Parathyroid adenoma (tissue), 2 donors: ENCODE measurements around the gene FAM53B.

Experiments
- H2AFZ ChIP-seq: fragments of 300-600 bp; sonication (generic); one replicate; pipeline ENCODE4 v1.7.0; 2017; ENCODE audit warnings: antibody characterized with exemption, mild to moderate bottlenecking
- H3K27ac ChIP-seq: fragments of 300-600 bp; sonication (generic); one replicate; pipeline ENCODE4 v1.7.0; 2017
- H3K27me3 ChIP-seq: fragments of 300-600 bp; sonication (generic); one replicate; pipeline ENCODE4 v1.7.0; 2017; ENCODE audit warnings: low read length; ENCODE audit not compliant: control insufficient read depth, insufficient read depth
- H3K36me3 ChIP-seq: fragments of 300-600 bp; sonication (generic); one replicate; pipeline ENCODE4 v1.7.0; 2017; ENCODE audit warnings: low read length; ENCODE audit not compliant: control insufficient read depth, insufficient read depth
- H3K4me1 ChIP-seq: fragments of 300-600 bp; sonication (generic); one replicate; pipeline ENCODE4 v1.7.0; 2017; ENCODE audit warnings: control low read depth
- H3K4me2 ChIP-seq: fragments of 300-600 bp; sonication (generic); one replicate; pipeline ENCODE4 v1.7.0; 2017; ENCODE audit warnings: low read length
- H3K4me3 ChIP-seq: fragments of 300-600 bp; sonication (generic); one replicate; pipeline ENCODE4 v1.7.0; 2017; ENCODE audit warnings: low read depth, low read length
- H3K79me2 ChIP-seq: fragments of 300-600 bp; sonication (generic); one replicate; pipeline ENCODE4 v1.7.0; 2017; ENCODE audit warnings: control low read depth
- H3K9ac ChIP-seq: fragments of 300-600 bp; sonication (generic); one replicate; pipeline ENCODE4 v1.7.0; 2017; ENCODE audit warnings: mild to moderate bottlenecking
- H3K9me3 ChIP-seq: fragments of 300-600 bp; sonication (generic); one replicate; pipeline ENCODE4 v1.7.0; 2017; ENCODE audit warnings: low read length; ENCODE audit not compliant: control insufficient read depth
- TF ChIP-seq, protein P1 (sequence below): fragments of 300-600 bp; sonication (generic); IDR thresholded peaks from one replicate; pipeline ENCODE4 v1.7.0; 2017; ENCODE audit warnings: antibody characterized with exemption, mild to moderate bottlenecking
- donor health status: primary hyperparathyroidism.

FAM53B gene

DNA sequence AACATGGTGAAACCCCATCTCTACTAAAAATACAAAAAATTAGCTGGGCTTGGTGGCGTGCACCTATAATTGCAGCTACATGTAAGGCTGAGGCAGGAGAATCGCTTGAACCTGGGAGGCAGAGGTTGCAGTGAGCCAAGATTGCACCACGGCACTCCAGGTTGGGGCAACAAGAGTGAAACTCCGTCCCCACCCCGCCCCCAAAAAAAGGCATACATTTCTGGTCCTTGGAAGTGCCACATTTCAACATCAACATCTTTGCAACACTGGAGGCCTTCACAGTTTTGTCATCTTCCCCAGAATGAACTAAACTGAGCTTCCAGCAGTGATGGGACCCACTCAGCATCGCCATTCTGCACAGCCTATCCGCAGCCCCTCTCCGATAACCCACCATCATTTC lies 36.6 kb downstream of the FAM53B start:
- no peak overlapping the region for H3K9ac ChIP-seq
- TF ChIP-seq, protein P1, sequence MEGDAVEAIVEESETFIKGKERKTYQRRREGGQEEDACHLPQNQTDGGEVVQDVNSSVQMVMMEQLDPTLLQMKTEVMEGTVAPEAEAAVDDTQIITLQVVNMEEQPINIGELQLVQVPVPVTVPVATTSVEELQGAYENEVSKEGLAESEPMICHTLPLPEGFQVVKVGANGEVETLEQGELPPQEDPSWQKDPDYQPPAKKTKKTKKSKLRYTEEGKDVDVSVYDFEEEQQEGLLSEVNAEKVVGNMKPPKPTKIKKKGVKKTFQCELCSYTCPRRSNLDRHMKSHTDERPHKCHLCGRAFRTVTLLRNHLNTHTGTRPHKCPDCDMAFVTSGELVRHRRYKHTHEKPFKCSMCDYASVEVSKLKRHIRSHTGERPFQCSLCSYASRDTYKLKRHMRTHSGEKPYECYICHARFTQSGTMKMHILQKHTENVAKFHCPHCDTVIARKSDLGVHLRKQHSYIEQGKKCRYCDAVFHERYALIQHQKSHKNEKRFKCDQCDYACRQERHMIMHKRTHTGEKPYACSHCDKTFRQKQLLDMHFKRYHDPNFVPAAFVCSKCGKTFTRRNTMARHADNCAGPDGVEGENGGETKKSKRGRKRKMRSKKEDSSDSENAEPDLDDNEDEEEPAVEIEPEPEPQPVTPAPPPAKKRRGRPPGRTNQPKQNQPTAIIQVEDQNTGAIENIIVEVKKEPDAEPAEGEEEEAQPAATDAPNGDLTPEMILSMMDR = no peak
- H3K79me2 ChIP-seq = peaks cover 38% of the 10 kb centered on the region
- H3K4me3 ChIP-seq = no peak overlapping the region
- H3K4me2 ChIP-seq = no peak overlapping the region
- peaks cover 77% of the 10 kb centered on the region for H3K4me1 ChIP-seq
- H3K9me3 ChIP-seq = no peaks in the 10 kb centered on the region
- H2AFZ ChIP-seq = no peak overlapping the region
- peak overlapping the region; percentile 100 for H3K27ac ChIP-seq
- H3K36me3 ChIP-seq = no peaks in the 10 kb centered on the region
- no peaks in the 10 kb centered on the region for H3K27me3 ChIP-seq

DNA sequence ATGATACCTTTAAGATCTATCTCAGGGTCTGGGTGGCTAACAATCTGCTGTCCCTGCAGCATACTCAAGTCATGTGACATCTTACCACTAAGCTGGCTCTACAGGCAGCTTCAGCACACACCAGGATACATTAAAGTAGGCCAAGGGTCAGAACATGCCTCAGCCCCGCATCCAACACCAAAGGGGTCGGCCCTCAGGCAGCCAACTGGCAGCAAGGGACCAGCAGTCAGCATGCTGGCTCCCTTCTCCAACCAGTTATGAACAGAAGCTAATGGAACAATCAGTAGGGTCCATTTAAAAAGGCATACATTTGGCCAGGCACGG lies 37.1 kb downstream of the FAM53B start:
- H2AFZ ChIP-seq = no peak overlapping the region
- no peak overlapping the region for H3K4me3 ChIP-seq
- H3K9ac ChIP-seq = no peak overlapping the region
- no peaks in the 10 kb centered on the region for H3K9me3 ChIP-seq
- H3K27ac ChIP-seq = peak overlapping the region; percentile 100
- no peaks in the 10 kb centered on the region for H3K36me3 ChIP-seq
- TF ChIP-seq, protein P1 = no peak
- H3K27me3 ChIP-seq = no peaks in the 10 kb centered on the region
- H3K4me1 ChIP-seq = peaks cover 82% of the 10 kb centered on the region
- H3K4me2 ChIP-seq = no peak overlapping the region
- H3K79me2 ChIP-seq = peaks cover 36% of the 10 kb centered on the region

- Histone ChIP-seq H3K4me3 (no peak overlapping the region), H3K27me3 (no peaks in the 10 kb centered on the region), H3K9me3 (no peaks in the 10 kb centered on the region), H2AFZ (no peak overlapping the region), H3K4me1 (peaks cover 87% of the 10 kb centered on the region), H3K4me2 (no peak overlapping the region), H3K9ac (no peak overlapping the region), H3K27ac (peak overlapping the region; percentile 100), H3K79me2 (peaks cover 31% of the 10 kb centered on the region), H3K36me3 (no peaks in the 10 kb centered on the region)
- TF ChIP-seq, protein P1 = no peak
Measured at GRCh38 chr10:124706462-124707143, 37.6 kb downstream of the FAM53B start.

GRCh38 chr10:124705817-124706461 lies 38.2 kb downstream of the FAM53B start:
- TF ChIP-seq, protein P1 = peak; percentile 51
- no peak overlapping the region for H3K4me2 ChIP-seq
- H3K36me3 ChIP-seq = no peaks in the 10 kb centered on the region
- peak overlapping the region; percentile 100 for H3K27ac ChIP-seq
- peaks cover 93% of the 10 kb centered on the region for H3K4me1 ChIP-seq
- H2AFZ ChIP-seq = peak overlapping the region; percentile 28
- H3K27me3 ChIP-seq = no peaks in the 10 kb centered on the region
- H3K9me3 ChIP-seq = no peaks in the 10 kb centered on the region
- peaks cover 28% of the 10 kb centered on the region for H3K79me2 ChIP-seq
- no peak overlapping the region for H3K9ac ChIP-seq
- no peak overlapping the region for H3K4me3 ChIP-seq

GRCh38 chr10:124705381-124705740 lies 38.8 kb downstream of the FAM53B start:
- Histone ChIP-seq H3K27me3 (no peaks in the 10 kb centered on the region), H3K79me2 (peaks cover 22% of the 10 kb centered on the region), H3K4me1 (peaks cover 96% of the 10 kb centered on the region), H3K36me3 (no peaks in the 10 kb centered on the region), H3K9ac (no peak overlapping the region), H3K27ac (peak overlapping the region; percentile 100), H3K4me2 (no peak overlapping the region), H3K9me3 (no peaks in the 10 kb centered on the region), H3K4me3 (no peak overlapping the region), H2AFZ (no peak overlapping the region)
- TF ChIP-seq, protein P1 = no peak
